ENCODE measurements around the gene CDC42EP5. TPM values are rescaled to one million over a fixed set of nuclear protein-coding genes. Genes with fewer than 3 reads are reported as not detected.

Gene CDC42EP5
- total RNA-seq, 1 donor from 2014 or later: 64.2 TPM

GRCh38 chr19:54434873-54435214 is 38.3 kb downstream of the CDC42EP5 start:
- Histone ChIP-seq H3K4me1 (ENCODE audit: insufficient read depth, low read length) (peaks cover 4% of the 10 kb centered on the region), H3K36me3 (ENCODE audit: insufficient read depth, low read length) (no peaks in the 10 kb centered on the region), H3K27me3 (ENCODE audit: insufficient read depth, low read length) (no peaks in the 10 kb centered on the region), H3K4me3 (ENCODE audit: insufficient read depth, low read depth, low read length) (no peak overlapping the region), H3K27ac (ENCODE audit: low read depth, low read length) (no peak overlapping the region), H3K9ac (ENCODE audit: low read length) (no peak overlapping the region), H2AFZ (ENCODE audit: low read depth, low read length) (no peak overlapping the region), H4K20me1 (ENCODE audit: insufficient read depth, low read length) (peaks cover 59% of the 10 kb centered on the region), H3K9me3 (ENCODE audit: insufficient read depth, low read depth, low read length) (no peaks in the 10 kb centered on the region), H3K4me2 (ENCODE audit: low read length) (no peak overlapping the region), H3K79me2 (ENCODE audit: insufficient read depth, low read length) (peaks cover 4% of the 10 kb centered on the region)
- Mint-ChIP-seq H3K27me3 (ENCODE audit: low read depth, unreplicated experiment) (no peaks in the 10 kb centered on the region), H3K36me3 (ENCODE audit: low read depth, unreplicated experiment) (peaks cover 6% of the 10 kb centered on the region), H3K4me1 (ENCODE audit: low read depth, unreplicated experiment) (peaks cover 8% of the 10 kb centered on the region), H3K27ac (ENCODE audit: unreplicated experiment) (no peak overlapping the region), H3K4me3 (ENCODE audit: unreplicated experiment) (no peak overlapping the region), H3K9me3 (ENCODE audit: unreplicated experiment) (no peaks in the 10 kb centered on the region)
- TF ChIP-seq CTCF (IDR thresholded peaks at IDR 0.05; ENCODE audit: insufficient read depth, low read depth, low read length): no peak
- no peak for TF ChIP-seq EZH2 (IDR thresholded peaks at IDR 0.05; ENCODE audit: insufficient read depth, low read length)
- FAIRE-seq (no peak), DNase-seq (ENCODE audit: low read depth) (no peak)

- DNase-seq (ENCODE audit: low read depth): no peak
- no peaks in the 10 kb centered on the region for H3K27me3 ChIP-seq (ENCODE audit: insufficient read depth, low read length)
- H3K4me3 Mint-ChIP-seq (ENCODE audit: unreplicated experiment): no peak overlapping the region
- no peak overlapping the region for H3K9ac ChIP-seq (ENCODE audit: low read length)
- H3K4me2 ChIP-seq (ENCODE audit: low read length): no peak overlapping the region
- H3K27ac Mint-ChIP-seq (ENCODE audit: unreplicated experiment): no peak overlapping the region
- no peak overlapping the region for H3K4me3 ChIP-seq (ENCODE audit: insufficient read depth, low read depth, low read length)
- no peaks in the 10 kb centered on the region for H3K9me3 ChIP-seq (ENCODE audit: insufficient read depth, low read depth, low read length)
- peaks cover 4% of the 10 kb centered on the region for H3K4me1 ChIP-seq (ENCODE audit: insufficient read depth, low read length)
- no peak for TF ChIP-seq EZH2 (IDR thresholded peaks at IDR 0.05; ENCODE audit: insufficient read depth, low read length)
- TF ChIP-seq CTCF (IDR thresholded peaks at IDR 0.05; ENCODE audit: insufficient read depth, low read depth, low read length): no peak
- H3K36me3 Mint-ChIP-seq (ENCODE audit: low read depth, unreplicated experiment): peaks cover 6% of the 10 kb centered on the region
- no peaks in the 10 kb centered on the region for H3K36me3 ChIP-seq (ENCODE audit: insufficient read depth, low read length)
- FAIRE-seq: no peak
- H3K4me1 Mint-ChIP-seq (ENCODE audit: low read depth, unreplicated experiment): peaks cover 8% of the 10 kb centered on the region
- H3K79me2 ChIP-seq (ENCODE audit: insufficient read depth, low read length): peaks cover 3% of the 10 kb centered on the region
- no peak overlapping the region for H2AFZ ChIP-seq (ENCODE audit: low read depth, low read length)
- peaks cover 56% of the 10 kb centered on the region for H4K20me1 ChIP-seq (ENCODE audit: insufficient read depth, low read length)
- no peaks in the 10 kb centered on the region for H3K27me3 Mint-ChIP-seq (ENCODE audit: low read depth, unreplicated experiment)
- no peaks in the 10 kb centered on the region for H3K9me3 Mint-ChIP-seq (ENCODE audit: unreplicated experiment)
- no peak overlapping the region for H3K27ac ChIP-seq (ENCODE audit: low read depth, low read length)
Observed at GRCh38 chr19:54434112-54434872, 38.8 kb downstream of the CDC42EP5 start.

- H3K4me3 ChIP-seq (ENCODE audit: insufficient read depth, low read depth, low read length): no peak overlapping the region
- no peaks in the 10 kb centered on the region for H3K27me3 Mint-ChIP-seq (ENCODE audit: low read depth, unreplicated experiment)
- peaks cover 4% of the 10 kb centered on the region for H3K4me1 ChIP-seq (ENCODE audit: insufficient read depth, low read length)
- no peak overlapping the region for H3K27ac Mint-ChIP-seq (ENCODE audit: unreplicated experiment)
- no peaks in the 10 kb centered on the region for H3K9me3 Mint-ChIP-seq (ENCODE audit: unreplicated experiment)
- no peak overlapping the region for H3K4me2 ChIP-seq (ENCODE audit: low read length)
- no peak for TF ChIP-seq CTCF (IDR thresholded peaks at IDR 0.05; ENCODE audit: insufficient read depth, low read depth, low read length)
- H3K27me3 ChIP-seq (ENCODE audit: insufficient read depth, low read length): no peaks in the 10 kb centered on the region
- H3K36me3 ChIP-seq (ENCODE audit: insufficient read depth, low read length): no peaks in the 10 kb centered on the region
- FAIRE-seq: no peak
- H3K9ac ChIP-seq (ENCODE audit: low read length): no peak overlapping the region
- no peak for DNase-seq (ENCODE audit: low read depth)
- H3K27ac ChIP-seq (ENCODE audit: low read depth, low read length): no peak overlapping the region
- H4K20me1 ChIP-seq (ENCODE audit: insufficient read depth, low read length): peaks cover 50% of the 10 kb centered on the region
- peaks cover 8% of the 10 kb centered on the region for H3K4me1 Mint-ChIP-seq (ENCODE audit: low read depth, unreplicated experiment)
- no peak overlapping the region for H3K4me3 Mint-ChIP-seq (ENCODE audit: unreplicated experiment)
- H3K9me3 ChIP-seq (ENCODE audit: insufficient read depth, low read depth, low read length): no peaks in the 10 kb centered on the region
- peaks cover 6% of the 10 kb centered on the region for H3K36me3 Mint-ChIP-seq (ENCODE audit: low read depth, unreplicated experiment)
- H2AFZ ChIP-seq (ENCODE audit: low read depth, low read length): no peak overlapping the region
- H3K79me2 ChIP-seq (ENCODE audit: insufficient read depth, low read length): no peaks in the 10 kb centered on the region
Observed at GRCh38 chr19:54433697-54434096, 39.4 kb downstream of the CDC42EP5 start.

Data from astrocyte (in vitro differentiated cells and primary cell).